Loucy (cell line): ENCODE results near the gene IGSF1.

ENCODE experiments used
- EZH2phosphoT487 ChIP-seq: fragments of 200-600 bp; IDR thresholded peaks from 2 replicates; pipeline ENCODE4 v1.6.1; 2018; ENCODE audit warnings: antibody characterized with exemption, mild to moderate bottlenecking, moderate library complexity, borderline replicate concordance
- TF ChIP-seq, protein P1 (sequence below): fragments of 200-600 bp; sonication (generic); conservative IDR thresholded peaks from 2 replicates; pipeline ENCODE4 v1.5.1; 2014; ENCODE audit warnings: mild to moderate bottlenecking, antibody characterized with exemption, low read length

- TF ChIP-seq, protein P1, sequence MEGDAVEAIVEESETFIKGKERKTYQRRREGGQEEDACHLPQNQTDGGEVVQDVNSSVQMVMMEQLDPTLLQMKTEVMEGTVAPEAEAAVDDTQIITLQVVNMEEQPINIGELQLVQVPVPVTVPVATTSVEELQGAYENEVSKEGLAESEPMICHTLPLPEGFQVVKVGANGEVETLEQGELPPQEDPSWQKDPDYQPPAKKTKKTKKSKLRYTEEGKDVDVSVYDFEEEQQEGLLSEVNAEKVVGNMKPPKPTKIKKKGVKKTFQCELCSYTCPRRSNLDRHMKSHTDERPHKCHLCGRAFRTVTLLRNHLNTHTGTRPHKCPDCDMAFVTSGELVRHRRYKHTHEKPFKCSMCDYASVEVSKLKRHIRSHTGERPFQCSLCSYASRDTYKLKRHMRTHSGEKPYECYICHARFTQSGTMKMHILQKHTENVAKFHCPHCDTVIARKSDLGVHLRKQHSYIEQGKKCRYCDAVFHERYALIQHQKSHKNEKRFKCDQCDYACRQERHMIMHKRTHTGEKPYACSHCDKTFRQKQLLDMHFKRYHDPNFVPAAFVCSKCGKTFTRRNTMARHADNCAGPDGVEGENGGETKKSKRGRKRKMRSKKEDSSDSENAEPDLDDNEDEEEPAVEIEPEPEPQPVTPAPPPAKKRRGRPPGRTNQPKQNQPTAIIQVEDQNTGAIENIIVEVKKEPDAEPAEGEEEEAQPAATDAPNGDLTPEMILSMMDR = no peak
- no peak for TF ChIP-seq EZH2phosphoT487
These were observed 17.3 kb downstream of the IGSF1 start for GRCh38 chrX:131271826-131272225.
